SK-N-SH treated with all-trans-retinoic acid at 6 μM for 48 hours (cell line): ENCODE measurements around the gene NAGLU.

Experiments used
- ATAC-seq: fragments of 200-7000 bp; cut with Tn5 transposase; 3 replicates; pipeline ENCODE4 v1.9.1; 2020; ENCODE audit warnings: mild to moderate bottlenecking, moderate library complexity
- BACH2 ChIP-seq: fragments of 250-450 bp; sonication (Bioruptor Pico); IDR thresholded peaks from 2 replicates; pipeline ENCODE4 v1.9.0; 2021; ENCODE audit warnings: mild to moderate bottlenecking, borderline replicate concordance
- CSDC2 ChIP-seq: fragments of 250-450 bp; sonication (Bioruptor Pico); IDR thresholded peaks from 2 replicates; pipeline ENCODE4 v1.5.0; 2020; ENCODE audit warnings: mild to moderate bottlenecking, moderate library complexity
- ESRRG ChIP-seq: fragments of 250-450 bp; sonication (Bioruptor Pico); IDR thresholded peaks from 2 replicates; pipeline ENCODE4 v1.6.1; 2021; ENCODE audit warnings: mild to moderate bottlenecking
- GLIS3 ChIP-seq: fragments of 250-450 bp; sonication (Bioruptor Pico); IDR thresholded peaks from 2 replicates; pipeline ENCODE4 v1.5.0; 2020; ENCODE audit warnings: mild to moderate bottlenecking, moderate library complexity
- ISL1 ChIP-seq: fragments of 250-450 bp; sonication (Bioruptor Pico); IDR thresholded peaks from 2 replicates; pipeline ENCODE4 v2.1.2; 2022; ENCODE audit warnings: mild to moderate bottlenecking, moderate library complexity
- OSR1 ChIP-seq: fragments of 250-450 bp; sonication (Bioruptor Pico); IDR thresholded peaks from 2 replicates; pipeline ENCODE4 v1.8.0; 2022; ENCODE audit warnings: moderate library complexity, mild to moderate bottlenecking, inconsistent platforms
- PPARA ChIP-seq: fragments of 250-450 bp; sonication (Bioruptor Pico); IDR thresholded peaks from 2 replicates; pipeline ENCODE4 v1.5.0; 2020; ENCODE audit warnings: mild to moderate bottlenecking, borderline replicate concordance
- RARB ChIP-seq: fragments of 250-450 bp; sonication (Bioruptor Pico); IDR thresholded peaks from 2 replicates; pipeline ENCODE4 v1.8.0; 2021; ENCODE audit warnings: mild to moderate bottlenecking, moderate library complexity
- SNAI2 ChIP-seq: fragments of 250-450 bp; sonication (Bioruptor Pico); IDR thresholded peaks from 2 replicates; pipeline ENCODE4 v1.5.0; 2020; ENCODE audit warnings: mild to moderate bottlenecking, moderate library complexity
- TCF4 ChIP-seq: fragments of 250-450 bp; sonication (Bioruptor Pico); IDR thresholded peaks from 2 replicates; pipeline ENCODE4 v1.8.0; 2021; ENCODE audit warnings: mild to moderate bottlenecking, moderate library complexity, borderline replicate concordance
- TOX ChIP-seq: fragments of 250-450 bp; sonication (Bioruptor Pico); IDR thresholded peaks from 2 replicates; pipeline ENCODE4 v1.8.0; 2021; ENCODE audit warnings: mild to moderate bottlenecking, moderate library complexity, borderline replicate concordance
- ZC3H10 ChIP-seq: fragments of 250-450 bp; sonication (Bioruptor Pico); IDR thresholded peaks from 2 replicates; pipeline ENCODE4 v1.5.1; 2021; ENCODE audit warnings: mild to moderate bottlenecking, moderate library complexity
- ZFP3 ChIP-seq: fragments of 250-450 bp; sonication (Bioruptor Pico); IDR thresholded peaks from 2 replicates; pipeline ENCODE4 v1.5.0; 2020; ENCODE audit warnings: mild to moderate bottlenecking, moderate library complexity
- ZFP30 ChIP-seq: fragments of 450-650 bp; formaldehyde crosslinking; IDR thresholded peaks from 2 replicates; pipeline ENCODE4 v1.5.0; 2022; ENCODE audit warnings: mild to moderate bottlenecking, moderate library complexity
- ZNF565 ChIP-seq: fragments of 450-650 bp; formaldehyde crosslinking; conservative IDR thresholded peaks from 2 replicates; pipeline ENCODE4 v1.5.0; 2020; ENCODE audit warnings: low read depth, mild to moderate bottlenecking, moderate library complexity
- ZNF70 ChIP-seq: fragments of 450-650 bp; formaldehyde crosslinking; IDR thresholded peaks from 2 replicates; pipeline ENCODE4 v1.5.0; 2020; ENCODE audit warnings: mild to moderate bottlenecking, moderate library complexity
- ZNF8 ChIP-seq: fragments of 450-650 bp; formaldehyde crosslinking; IDR thresholded peaks from 2 replicates; pipeline ENCODE4 v1.5.0; 2020; ENCODE audit warnings: mild to moderate bottlenecking, moderate library complexity
- TF ChIP-seq, protein P1 (sequence below): fragments of 250-450 bp; sonication (Bioruptor Pico); IDR thresholded peaks from 2 replicates; pipeline ENCODE4 v1.5.1; 2021; ENCODE audit warnings: mild to moderate bottlenecking, moderate library complexity
- TF ChIP-seq, protein P2 (sequence below): fragments of 250-450 bp; sonication (Bioruptor Pico); IDR thresholded peaks from 2 replicates; pipeline ENCODE4 v1.8.0; 2020; ENCODE audit warnings: mild to moderate bottlenecking, moderate library complexity, borderline replicate concordance
- TF ChIP-seq, protein P3 (sequence below): fragments of 250-450 bp; sonication (Bioruptor Pico); IDR thresholded peaks from 2 replicates; pipeline ENCODE4 v1.5.0; 2020; ENCODE audit warnings: mild to moderate bottlenecking, moderate library complexity
- TF ChIP-seq, protein P4 (sequence below): fragments of 250-450 bp; sonication (Bioruptor Pico); IDR thresholded peaks from 2 replicates; pipeline ENCODE4 v1.8.0; 2021; ENCODE audit warnings: low read depth, mild to moderate bottlenecking, moderate library complexity, borderline replicate concordance
- TF ChIP-seq, protein P5 (sequence below): fragments of 250-450 bp; sonication (Bioruptor Pico); IDR thresholded peaks from 2 replicates; pipeline ENCODE4 v1.5.1; 2020; ENCODE audit warnings: low read depth, mild to moderate bottlenecking, moderate library complexity

NAGLU gene

DNA sequence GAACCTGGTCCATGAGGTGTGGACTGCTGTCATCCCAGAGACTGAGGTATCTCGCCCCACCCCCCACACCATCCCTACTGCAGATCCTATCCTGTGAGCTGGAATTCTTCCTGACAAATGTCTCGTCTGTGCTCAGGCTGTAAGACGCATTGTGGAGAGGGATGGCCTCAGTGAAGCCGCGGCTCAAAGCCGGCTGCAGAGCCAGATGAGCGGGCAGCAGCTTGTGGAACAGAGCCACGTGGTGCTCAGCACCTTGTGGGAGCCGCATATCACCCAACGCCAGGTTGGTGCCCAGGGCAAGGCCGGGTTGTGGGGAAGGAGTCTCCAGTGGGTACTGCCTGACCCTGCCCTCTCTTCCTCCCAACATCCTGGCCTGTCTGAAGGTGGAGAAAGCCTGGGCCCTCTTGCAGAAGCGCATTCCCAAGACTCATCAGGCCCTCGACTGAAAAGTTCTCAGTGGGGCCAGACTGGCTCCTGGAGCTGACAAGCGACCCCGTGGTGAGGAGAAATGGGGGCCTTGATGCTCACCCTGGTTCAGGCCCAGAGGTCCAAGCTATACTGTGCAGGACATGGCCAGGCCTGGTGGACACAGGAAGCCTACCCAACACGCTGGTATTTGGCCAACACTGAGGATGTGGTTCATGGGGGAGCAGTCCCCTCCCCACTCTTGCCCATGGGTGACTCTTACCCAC, 29.6 kb downstream of the NAGLU start:
- no peak for TF ChIP-seq ZC3H10 (CRISPR knock-in tag)
- TF ChIP-seq BACH2 (CRISPR knock-in tag), result no peak
- no peak for TF ChIP-seq OSR1
- no peak for TF ChIP-seq RARB
- no peak for TF ChIP-seq GLIS3 (CRISPR knock-in tag)
- TF ChIP-seq ZNF70 (CRISPR knock-in tag), result no peak
- TF ChIP-seq, protein P1, sequence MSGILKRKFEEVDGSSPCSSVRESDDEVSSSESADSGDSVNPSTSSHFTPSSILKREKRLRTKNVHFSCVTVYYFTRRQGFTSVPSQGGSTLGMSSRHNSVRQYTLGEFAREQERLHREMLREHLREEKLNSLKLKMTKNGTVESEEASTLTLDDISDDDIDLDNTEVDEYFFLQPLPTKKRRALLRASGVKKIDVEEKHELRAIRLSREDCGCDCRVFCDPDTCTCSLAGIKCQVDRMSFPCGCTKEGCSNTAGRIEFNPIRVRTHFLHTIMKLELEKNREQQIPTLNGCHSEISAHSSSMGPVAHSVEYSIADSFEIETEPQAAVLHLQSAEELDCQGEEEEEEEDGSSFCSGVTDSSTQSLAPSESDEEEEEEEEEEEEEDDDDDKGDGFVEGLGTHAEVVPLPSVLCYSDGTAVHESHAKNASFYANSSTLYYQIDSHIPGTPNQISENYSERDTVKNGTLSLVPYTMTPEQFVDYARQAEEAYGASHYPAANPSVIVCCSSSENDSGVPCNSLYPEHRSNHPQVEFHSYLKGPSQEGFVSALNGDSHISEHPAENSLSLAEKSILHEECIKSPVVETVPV (CRISPR knock-in tag), result no peak
- TF ChIP-seq ISL1 (CRISPR knock-in tag), result no peak
- TF ChIP-seq ZNF8 (CRISPR knock-in tag), result no peak
- ATAC-seq, result no peak

DNA sequence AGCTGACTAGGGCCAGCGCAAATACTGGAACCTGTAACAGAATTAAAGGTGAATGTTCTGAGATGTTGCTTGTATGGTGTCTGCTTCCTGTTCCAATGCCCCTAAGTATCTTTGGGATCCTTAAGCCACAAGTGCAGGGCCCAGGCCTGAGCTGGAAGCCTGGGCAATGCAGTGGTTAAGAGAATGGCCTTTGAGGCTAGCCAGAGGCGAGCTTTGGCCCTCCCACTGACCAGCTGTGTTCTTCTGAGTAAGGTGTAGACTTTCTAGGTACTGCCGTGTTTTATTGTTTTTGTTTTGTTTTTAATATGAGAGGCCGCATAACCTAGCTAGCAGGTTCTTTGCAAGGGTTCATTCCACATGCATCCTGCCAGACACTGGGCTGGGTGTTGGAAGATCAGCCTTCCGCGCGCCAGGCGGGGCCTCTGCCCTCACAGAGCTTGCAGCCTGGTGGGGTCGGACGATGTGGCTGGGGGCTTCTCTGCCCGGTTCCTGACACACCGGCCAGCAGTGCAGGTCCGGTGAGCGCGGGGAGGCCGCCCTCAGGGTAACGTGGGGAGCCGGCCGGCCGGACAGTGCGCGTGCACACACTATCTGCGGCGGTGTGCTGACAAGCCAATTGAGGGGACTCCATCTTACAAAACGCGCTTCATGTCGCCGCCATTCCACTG, 30.3 kb downstream of the NAGLU start:
- ATAC-seq, result no peak; the same call in 2 of the 3 replicates
- no peak for TF ChIP-seq ZFP3 (CRISPR knock-in tag)
- TF ChIP-seq, protein P2, sequence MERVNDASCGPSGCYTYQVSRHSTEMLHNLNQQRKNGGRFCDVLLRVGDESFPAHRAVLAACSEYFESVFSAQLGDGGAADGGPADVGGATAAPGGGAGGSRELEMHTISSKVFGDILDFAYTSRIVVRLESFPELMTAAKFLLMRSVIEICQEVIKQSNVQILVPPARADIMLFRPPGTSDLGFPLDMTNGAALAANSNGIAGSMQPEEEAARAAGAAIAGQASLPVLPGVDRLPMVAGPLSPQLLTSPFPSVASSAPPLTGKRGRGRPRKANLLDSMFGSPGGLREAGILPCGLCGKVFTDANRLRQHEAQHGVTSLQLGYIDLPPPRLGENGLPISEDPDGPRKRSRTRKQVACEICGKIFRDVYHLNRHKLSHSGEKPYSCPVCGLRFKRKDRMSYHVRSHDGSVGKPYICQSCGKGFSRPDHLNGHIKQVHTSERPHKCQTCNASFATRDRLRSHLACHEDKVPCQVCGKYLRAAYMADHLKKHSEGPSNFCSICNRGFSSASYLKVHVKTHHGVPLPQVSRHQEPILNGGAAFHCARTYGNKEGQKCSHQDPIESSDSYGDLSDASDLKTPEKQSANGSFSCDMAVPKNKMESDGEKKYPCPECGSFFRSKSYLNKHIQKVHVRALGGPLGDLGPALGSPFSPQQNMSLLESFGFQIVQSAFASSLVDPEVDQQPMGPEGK (CRISPR knock-in tag), result no peak
- TF ChIP-seq, protein P3, sequence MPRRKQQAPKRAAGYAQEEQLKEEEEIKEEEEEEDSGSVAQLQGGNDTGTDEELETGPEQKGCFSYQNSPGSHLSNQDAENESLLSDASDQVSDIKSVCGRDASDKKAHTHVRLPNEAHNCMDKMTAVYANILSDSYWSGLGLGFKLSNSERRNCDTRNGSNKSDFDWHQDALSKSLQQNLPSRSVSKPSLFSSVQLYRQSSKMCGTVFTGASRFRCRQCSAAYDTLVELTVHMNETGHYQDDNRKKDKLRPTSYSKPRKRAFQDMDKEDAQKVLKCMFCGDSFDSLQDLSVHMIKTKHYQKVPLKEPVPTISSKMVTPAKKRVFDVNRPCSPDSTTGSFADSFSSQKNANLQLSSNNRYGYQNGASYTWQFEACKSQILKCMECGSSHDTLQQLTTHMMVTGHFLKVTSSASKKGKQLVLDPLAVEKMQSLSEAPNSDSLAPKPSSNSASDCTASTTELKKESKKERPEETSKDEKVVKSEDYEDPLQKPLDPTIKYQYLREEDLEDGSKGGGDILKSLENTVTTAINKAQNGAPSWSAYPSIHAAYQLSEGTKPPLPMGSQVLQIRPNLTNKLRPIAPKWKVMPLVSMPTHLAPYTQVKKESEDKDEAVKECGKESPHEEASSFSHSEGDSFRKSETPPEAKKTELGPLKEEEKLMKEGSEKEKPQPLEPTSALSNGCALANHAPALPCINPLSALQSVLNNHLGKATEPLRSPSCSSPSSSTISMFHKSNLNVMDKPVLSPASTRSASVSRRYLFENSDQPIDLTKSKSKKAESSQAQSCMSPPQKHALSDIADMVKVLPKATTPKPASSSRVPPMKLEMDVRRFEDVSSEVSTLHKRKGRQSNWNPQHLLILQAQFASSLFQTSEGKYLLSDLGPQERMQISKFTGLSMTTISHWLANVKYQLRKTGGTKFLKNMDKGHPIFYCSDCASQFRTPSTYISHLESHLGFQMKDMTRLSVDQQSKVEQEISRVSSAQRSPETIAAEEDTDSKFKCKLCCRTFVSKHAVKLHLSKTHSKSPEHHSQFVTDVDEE (CRISPR knock-in tag), result no peak
- TF ChIP-seq ZC3H10 (CRISPR knock-in tag), result no peak
- TF ChIP-seq PPARA (CRISPR knock-in tag), result no peak
- no peak for TF ChIP-seq CSDC2
- no peak for TF ChIP-seq ZFP30
- no peak for TF ChIP-seq GLIS3 (CRISPR knock-in tag)
- TF ChIP-seq BACH2 (CRISPR knock-in tag), result no peak
- TF ChIP-seq, protein P4, sequence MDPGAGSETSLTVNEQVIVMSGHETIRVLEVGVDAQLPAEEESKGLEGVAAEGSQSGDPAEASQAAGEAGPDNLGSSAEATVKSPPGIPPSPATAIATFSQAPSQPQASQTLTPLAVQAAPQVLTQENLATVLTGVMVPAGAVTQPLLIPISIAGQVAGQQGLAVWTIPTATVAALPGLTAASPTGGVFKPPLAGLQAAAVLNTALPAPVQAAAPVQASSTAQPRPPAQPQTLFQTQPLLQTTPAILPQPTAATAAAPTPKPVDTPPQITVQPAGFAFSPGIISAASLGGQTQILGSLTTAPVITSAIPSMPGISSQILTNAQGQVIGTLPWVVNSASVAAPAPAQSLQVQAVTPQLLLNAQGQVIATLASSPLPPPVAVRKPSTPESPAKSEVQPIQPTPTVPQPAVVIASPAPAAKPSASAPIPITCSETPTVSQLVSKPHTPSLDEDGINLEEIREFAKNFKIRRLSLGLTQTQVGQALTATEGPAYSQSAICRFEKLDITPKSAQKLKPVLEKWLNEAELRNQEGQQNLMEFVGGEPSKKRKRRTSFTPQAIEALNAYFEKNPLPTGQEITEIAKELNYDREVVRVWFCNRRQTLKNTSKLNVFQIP (CRISPR knock-in tag), result no peak
- TF ChIP-seq ZNF70 (CRISPR knock-in tag), result no peak
- no peak for TF ChIP-seq TOX (CRISPR knock-in tag)
- TF ChIP-seq SNAI2 (CRISPR knock-in tag), result no peak
- TF ChIP-seq ISL1 (CRISPR knock-in tag), result no peak
- no peak for TF ChIP-seq OSR1
- TF ChIP-seq ZNF8 (CRISPR knock-in tag), result no peak
- no peak for TF ChIP-seq TCF4
- no peak for TF ChIP-seq ESRRG (CRISPR knock-in tag)
- TF ChIP-seq, all 23 proteins: peak for 0

DNA sequence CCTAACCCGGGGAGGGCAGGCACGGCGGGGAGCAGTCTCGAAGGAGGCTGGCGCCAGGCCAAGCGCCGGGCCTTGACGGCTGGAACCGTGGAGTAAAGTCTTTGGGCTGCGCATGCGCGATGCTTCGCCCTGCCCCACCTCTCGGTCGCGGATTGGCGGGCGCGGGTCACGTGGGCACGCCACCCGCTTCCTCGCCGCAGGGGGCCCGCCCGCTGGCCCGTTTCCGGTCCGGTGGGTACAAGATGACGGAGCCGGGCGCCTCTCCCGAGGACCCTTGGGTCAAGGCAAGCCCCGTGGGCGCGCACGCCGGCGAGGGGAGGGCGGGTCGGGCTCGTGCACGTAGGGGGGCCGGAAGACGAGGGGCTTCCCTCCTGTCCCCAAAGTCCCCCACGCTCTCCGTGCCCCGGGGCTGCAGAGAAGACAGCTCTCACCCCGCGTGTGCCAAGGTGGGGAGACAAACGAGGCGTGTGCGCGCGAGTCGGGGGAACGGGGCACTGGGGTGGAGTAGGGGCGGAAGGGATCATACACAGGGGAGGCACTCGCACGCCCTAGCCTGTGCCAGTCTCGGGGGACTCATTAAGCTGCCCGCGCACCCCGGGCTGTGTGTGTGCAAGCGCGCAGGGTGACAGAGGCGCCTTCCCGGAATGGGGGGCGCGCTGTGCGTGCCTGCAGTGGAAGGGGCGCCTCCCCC, 31.0 kb downstream of the NAGLU start, which contains the start of gene MLX:
Gene MLX, plus strand, starts transcription at position 218 of the 691 bp plus-strand sequence. Its CDS starts 25 bp downstream, at position 243.
- ATAC-seq, result peak; percentile 78
- TF ChIP-seq, protein P5, sequence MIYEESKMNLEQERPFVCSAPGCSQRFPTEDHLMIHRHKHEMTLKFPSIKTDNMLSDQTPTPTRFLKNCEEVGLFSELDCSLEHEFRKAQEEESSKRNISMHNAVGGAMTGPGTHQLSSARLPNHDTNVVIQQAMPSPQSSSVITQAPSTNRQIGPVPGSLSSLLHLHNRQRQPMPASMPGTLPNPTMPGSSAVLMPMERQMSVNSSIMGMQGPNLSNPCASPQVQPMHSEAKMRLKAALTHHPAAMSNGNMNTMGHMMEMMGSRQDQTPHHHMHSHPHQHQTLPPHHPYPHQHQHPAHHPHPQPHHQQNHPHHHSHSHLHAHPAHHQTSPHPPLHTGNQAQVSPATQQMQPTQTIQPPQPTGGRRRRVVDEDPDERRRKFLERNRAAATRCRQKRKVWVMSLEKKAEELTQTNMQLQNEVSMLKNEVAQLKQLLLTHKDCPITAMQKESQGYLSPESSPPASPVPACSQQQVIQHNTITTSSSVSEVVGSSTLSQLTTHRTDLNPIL (CRISPR knock-in tag), result no peak
- TF ChIP-seq ZFP3 (CRISPR knock-in tag), result no peak
- no peak for TF ChIP-seq CSDC2
- no peak for TF ChIP-seq RARB
- TF ChIP-seq ESRRG (CRISPR knock-in tag), result no peak
- TF ChIP-seq, protein P2 (CRISPR knock-in tag), result no peak
- TF ChIP-seq TCF4, result no peak
- no peak for TF ChIP-seq ZNF565 (CRISPR knock-in tag)
- no peak for TF ChIP-seq ZFP30
- no peak for TF ChIP-seq PPARA (CRISPR knock-in tag)
- TF ChIP-seq ISL1 (CRISPR knock-in tag), result no peak
- TF ChIP-seq ZNF70 (CRISPR knock-in tag), result no peak
- TF ChIP-seq, protein P4 (CRISPR knock-in tag), result no peak
- TF ChIP-seq, all 23 proteins: peak for 0
